HG02678 (cell line): Measurements from ENCODE around the gene CLIP3.

Source experiments
- ATAC-seq: cut with Tn5 transposase; IDR thresholded peaks from one replicate; pipeline ENCODE4 v1.9.1; 2021; ENCODE audit warnings: mild to moderate bottlenecking, moderate library complexity; ENCODE audit not compliant: unreplicated experiment

The CLIP3 gene

GRCh38 chr19:36009633-36010379, 22.9 kb downstream of the CLIP3 start:
- no peak for ATAC-seq

DNA sequence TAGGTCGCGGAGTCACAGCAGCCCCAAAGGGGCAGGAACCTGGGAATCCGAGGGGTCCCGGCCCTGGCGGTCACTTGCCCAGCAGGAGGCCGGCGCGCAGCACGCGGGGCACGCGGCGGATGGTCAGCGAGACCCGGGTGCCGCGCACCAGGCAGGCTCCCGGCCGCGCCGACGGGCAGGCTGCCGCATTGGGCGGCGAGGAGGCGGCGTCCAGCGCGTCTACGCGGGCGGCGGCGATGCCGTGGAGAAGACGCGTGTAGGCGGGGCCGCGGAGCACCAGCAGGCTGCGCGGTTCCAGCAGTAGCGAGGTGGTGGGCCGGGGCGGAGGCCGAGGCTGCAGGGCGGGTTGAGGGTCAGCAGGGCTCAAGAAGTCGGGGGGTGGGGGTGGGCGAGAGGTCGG, 23.5 kb downstream of the CLIP3 start:
- no peak for ATAC-seq

GRCh38 chr19:36008336-36008978, 24.2 kb downstream of the CLIP3 start, which contains the start of gene SYNE4:
Gene SYNE4, minus strand, starts transcription at chr19:36008813. Its CDS starts 132 bp downstream, at chr19:36008681.
- no peak for ATAC-seq

DNA sequence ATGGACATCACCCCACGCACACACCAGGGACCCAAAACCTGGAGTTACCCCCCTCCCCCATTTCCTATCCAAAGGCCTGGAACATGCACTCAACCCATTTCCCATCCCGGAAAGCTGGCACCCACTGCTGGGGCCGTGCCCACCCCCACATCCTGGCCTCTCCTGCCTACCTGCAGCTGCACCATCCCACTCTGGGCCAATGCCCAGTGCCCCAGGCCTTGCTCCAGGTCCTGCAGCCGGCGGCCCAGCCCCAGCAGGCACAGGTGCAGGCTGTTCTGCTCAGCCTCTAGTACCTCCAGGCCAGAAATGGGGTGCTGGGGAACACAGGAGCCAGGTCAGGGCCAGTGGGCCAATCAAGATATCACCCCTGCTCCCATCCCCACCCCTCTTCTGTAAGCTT, 25.7 kb downstream of the CLIP3 start:
- ATAC-seq: no peak

DNA sequence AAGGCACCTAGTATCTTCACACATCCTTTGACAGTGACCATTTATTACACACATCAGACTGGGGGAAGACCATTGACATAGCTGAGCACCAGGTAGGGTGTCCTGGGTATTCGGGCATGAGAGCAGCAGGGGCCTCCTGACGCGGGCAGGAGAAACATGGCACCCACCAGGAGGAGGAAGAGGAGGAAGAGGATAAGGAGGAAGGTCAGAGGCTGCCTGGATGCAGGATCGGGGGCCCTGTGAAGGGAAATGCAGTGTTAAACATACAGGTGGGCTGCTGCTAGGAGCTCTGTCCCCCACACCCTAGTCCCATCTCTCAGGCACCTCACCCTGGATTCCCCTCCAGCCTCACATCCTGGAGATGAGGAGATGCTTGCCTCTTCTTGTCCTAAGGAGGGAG, 29.4 kb downstream of the CLIP3 start:
- no peak for ATAC-seq

- no peak for ATAC-seq
Observed at GRCh38 chr19:36001605-36002004, 31.1 kb downstream of the CLIP3 start.

DNA sequence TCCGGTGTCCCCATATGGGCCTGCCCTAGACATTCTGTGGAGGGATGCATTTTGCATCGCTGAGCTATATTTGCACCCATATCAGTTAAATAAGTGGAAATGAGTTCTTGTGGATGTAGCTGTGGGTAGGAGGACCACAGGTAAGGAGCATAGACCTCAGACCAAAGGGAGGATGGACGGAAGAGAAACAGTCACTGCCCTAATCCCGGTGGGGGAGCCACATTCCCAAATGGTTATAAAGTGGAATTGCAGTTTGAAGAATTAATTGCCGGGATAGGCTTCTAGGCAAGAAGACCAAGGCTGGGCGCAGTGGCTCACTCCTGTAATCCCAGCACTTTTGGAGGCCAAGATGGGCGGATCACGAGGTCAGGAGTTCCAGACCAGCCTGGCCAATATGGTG, 35.9 kb downstream of the CLIP3 start:
- no peak for ATAC-seq

DNA sequence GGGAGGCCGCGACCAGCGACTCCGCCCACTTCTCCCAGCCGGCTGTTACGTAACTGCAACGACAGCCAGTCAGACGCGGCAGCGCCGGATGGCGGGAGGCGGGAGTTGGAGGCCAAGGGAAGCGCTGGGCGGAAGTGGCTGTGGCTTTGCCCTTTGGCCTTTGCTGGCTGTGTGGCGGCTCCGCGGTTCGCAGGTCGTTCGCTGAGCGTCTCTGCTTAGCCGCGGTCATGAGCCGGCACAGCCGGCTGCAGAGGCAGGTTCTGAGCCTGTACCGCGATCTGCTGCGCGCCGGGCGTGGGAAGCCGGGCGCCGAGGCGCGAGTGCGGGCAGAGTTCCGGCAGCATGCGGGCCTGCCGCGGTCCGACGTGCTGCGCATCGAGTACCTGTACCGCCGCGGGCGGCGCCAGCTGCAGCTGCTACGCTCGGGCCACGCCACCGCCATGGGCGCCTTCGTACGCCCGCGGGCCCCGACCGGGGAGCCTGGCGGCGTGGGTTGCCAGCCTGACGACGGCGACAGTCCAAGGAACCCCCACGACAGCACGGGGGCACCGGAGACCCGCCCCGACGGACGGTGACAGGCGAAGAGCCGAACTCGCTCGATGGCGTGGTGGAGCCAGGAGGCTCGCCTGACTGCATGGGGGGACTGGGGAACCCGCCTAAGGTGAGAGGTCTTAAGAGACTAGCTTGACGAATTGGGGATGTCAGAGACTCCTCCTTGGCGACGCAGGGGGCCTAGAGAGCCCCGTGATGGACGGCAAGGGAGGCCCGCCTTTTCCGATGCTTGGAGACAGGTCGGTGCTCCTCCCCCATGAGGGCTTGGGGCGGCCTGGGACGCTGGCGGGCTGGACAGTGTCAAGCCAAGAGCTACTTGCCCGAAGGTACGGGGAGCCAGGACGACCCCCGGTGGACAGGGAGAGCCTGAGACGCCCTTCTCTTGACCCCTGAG, 37.4 kb downstream of the CLIP3 start, which contains the start of gene SDHAF1:
Gene SDHAF1 (plus strand): TSS at position 141 of the 946 bp plus-strand sequence. CDS start 87 bp downstream, at position 228.
- ATAC-seq: peak; percentile 85

DNA sequence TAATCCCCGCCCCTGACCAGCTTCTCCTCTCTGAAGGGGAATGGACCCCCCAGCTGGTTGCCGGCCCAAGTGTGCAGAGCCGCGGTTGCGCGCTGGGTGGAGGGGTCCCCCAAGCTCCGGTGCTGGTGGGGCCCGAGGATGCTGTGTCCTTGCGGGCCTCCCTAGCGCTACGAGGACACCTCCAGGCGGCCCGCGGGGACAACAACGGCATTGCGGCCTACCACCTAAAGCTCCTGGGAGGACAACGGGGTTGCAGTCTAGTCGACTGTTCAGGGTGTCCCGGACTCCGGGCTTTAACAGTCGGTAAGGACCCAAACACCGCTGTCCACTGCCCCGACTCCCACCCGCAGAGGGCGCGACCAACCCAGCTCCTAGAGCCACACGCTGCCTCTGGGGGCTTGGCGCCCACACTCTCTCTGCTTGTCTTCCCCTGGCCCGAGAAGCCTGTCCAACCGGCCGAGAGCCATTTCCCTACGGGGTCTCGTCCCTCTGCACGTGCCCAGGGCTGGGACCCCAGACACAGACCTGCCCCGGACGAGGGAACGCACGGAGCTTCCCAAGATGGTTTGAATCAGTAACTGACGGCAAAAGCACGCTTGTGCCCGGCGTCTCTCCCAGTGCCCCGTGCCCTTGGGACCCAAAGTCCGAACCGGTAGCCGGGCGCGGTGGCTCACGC, 38.6 kb downstream of the CLIP3 start:
- no peak for ATAC-seq

DNA sequence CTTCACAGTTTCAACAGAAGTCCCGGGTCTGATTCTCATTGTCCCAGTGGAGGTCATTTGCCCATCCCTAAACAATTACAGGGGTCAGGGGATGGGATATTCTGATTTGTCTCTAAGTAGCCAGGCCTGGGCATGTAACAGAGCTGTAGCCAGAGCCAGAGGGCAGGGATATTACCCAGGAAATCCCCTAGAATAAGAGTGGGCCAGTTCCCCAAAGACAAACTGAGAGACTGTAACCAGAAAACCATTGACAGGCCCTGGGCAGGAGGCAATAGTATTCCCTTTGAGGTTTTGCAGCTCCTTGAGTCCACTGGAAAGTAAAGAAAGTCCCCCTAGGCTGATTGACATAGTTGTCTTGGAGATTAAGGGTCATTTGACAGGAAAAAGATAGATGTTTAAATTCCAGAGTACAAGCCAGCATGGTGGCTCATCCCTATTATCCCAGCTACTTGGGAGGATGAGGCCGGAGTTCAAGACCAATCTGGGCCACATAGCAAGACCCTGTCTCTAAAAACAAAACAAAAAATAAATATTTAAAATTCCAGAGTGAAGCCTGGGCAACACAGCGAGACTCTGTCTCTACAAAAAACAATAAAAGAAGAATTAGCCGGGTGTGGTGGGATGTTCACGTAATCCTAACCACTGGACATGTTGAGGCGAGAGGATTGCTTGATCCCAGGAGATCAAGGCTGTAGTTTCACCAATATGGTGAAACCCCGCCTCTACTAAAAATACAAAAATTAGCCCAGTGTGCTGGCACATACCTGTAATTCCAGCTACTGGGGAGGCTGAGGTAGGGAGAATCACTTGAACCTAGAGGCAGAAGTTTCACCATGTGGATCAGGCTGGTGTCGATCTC, 39.5 kb downstream of the CLIP3 start:
- ATAC-seq: no peak

DNA sequence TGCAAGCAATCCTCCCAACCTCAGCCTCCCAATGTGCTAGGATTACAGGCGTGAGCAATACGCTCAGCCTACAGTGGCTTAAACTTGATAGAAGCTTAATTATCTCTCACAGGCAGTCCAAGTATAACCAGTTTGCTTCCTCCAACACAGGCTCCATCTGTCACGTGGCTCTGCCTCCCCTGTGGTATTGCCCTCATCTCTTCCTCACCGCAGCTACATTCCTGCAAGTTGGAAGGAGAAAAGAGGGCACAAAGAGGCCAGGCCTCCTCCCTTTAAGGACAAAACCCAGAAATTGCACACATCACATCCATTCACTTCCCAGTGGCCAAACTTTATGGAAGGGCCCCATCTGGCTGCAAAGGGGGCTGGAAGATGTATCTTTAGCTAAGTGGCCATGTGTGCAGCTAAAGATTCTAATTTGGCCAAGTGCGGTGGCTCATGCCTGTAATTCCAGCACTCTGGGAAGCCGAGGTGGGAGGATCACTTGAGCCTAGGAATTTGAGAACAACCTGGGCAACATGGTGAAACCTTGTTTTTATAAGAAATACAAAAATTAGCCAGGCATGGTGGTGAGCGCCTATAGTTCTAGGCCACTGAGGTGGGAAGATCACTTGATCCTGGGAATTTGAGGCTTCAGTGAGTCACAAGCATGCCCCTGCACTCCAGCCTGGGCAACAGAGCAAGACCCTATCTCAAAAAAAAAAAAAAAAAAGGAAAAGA, 40.8 kb downstream of the CLIP3 start:
- ATAC-seq: no peak

GRCh38 chr19:35990771-35991730, 41.6 kb downstream of the CLIP3 start:
- no peak for ATAC-seq

- no peak for ATAC-seq
Observed at GRCh38 chr19:35990156-35990555, 42.5 kb downstream of the CLIP3 start.

- no peak for ATAC-seq
Observed at GRCh38 chr19:35988824-35989223, 43.8 kb downstream of the CLIP3 start.

DNA sequence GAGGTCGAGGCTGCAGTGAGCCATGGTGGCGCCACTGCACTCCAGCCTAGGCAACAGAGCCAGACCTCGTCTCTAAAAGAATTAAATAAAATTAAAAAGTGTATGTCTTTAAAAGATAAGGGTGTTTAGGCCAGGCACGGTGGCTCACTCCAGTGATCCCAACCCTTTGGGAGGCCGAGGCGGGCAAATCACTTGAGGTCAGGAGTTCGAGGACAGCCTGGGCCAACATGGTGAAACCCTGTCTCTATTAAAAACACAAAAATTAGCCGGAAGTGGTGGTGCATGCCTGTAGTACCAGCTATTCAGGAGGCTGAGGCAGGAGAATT, 45.1 kb downstream of the CLIP3 start:
- no peak for ATAC-seq

DNA sequence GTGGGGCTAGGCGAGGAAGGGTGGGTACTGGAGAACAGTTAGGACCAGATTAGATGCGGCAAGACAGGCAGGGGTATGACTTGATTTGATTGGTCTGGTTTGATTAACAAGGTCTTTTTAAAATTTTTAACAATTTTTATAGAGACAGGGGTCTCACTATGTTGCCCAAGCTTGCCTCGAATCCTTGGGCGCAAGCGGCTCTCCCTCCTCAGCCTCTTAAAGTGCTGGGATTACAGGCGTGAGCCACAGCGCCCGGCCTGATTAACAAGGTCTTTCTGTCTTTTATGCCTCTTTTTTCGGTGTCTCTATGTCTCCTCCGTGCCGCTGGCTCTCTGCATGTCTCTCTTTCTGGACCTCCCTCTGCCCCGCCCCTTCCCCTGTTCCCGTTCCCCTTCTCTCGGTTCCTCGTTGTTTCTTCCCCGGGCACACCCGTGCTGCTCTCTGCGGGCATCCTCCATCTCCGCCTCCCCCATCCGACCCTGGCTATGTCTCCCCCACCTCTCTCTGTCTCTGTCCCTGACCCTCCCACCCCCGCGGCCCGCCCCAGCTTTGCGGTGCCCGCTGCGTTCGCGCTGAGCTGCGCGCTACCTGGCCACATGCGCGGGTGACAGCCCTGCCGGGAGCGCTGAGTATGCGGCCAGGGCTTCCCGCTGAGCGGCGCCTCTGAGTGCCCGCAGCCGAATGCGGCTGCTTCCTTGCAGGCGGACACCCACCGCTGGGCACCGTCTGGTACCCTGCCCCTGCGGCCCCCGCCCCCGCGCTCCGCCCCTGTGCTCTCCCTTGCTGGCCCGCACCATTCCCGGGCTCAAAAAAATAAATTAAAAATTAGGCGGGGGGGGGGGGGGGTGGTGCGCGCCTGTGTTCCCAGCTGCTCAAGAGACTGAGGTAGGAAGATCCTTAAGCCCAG, 45.8 kb downstream of the CLIP3 start:
- ATAC-seq: no peak

GRCh38 chr19:35986111-35986510, 46.6 kb downstream of the CLIP3 start:
- ATAC-seq: no peak
